Measurements from ENCODE around the gene ZNF610. TPM values are rescaled to one million over a fixed set of nuclear protein-coding genes. Genes with fewer than 3 reads are reported as not detected.

Gene ZNF610
- polyA plus RNA-seq (2012; ENCODE audit: insufficient read length, low read depth) = 0.68 TPM

- TF ChIP-seq TAF1 (IDR thresholded peaks at IDR 0.05; ENCODE audit: borderline replicate concordance, insufficient read depth, low read length) (0 out of 2 replicates have a peak, but pooled peaks have one; percentile 15), FOXP2 (optimal IDR thresholded peaks at IDR 0.05; ENCODE audit: borderline replicate concordance, extremely low read depth, extremely low read length, insufficient read depth) (no peak), POLR2AphosphoS5 (IDR thresholded peaks at IDR 0.05; ENCODE audit: low read depth, low read length) (peak; percentile 31; the same call in 1 of the 2 replicates), REST (IDR thresholded peaks at IDR 0.05; ENCODE audit: insufficient read depth in 1 of 2, low read depth in 2 of 2, low read length in 2 of 2) (no peak), SIN3A (IDR thresholded peaks at IDR 0.05; ENCODE audit: borderline replicate concordance, insufficient read depth, low read length) (no peak)
Observed at GRCh38 chr19:52336117-52336790, at the start of gene ZNF610. ZNF610 (plus strand) TSS chr19:52336243; CDS start chr19:52349173, 12,930 bp downstream.

GRCh38 chr19:52286256-52286655, 49.8 kb upstream of the ZNF610 start:
- TF ChIP-seq FOXP2 (optimal IDR thresholded peaks at IDR 0.05; ENCODE audit: borderline replicate concordance, extremely low read depth, extremely low read length, insufficient read depth) = no peak
- TF ChIP-seq TAF1 (IDR thresholded peaks at IDR 0.05; ENCODE audit: borderline replicate concordance, insufficient read depth, low read length) = no peak

- TF ChIP-seq FOXP2 (optimal IDR thresholded peaks at IDR 0.05; ENCODE audit: borderline replicate concordance, extremely low read depth, extremely low read length, insufficient read depth) = no peak
- TF ChIP-seq TAF1 (IDR thresholded peaks at IDR 0.05; ENCODE audit: borderline replicate concordance, insufficient read depth, low read length) = no peak
- no peak for TF ChIP-seq POLR2AphosphoS5 (IDR thresholded peaks at IDR 0.05; ENCODE audit: low read depth, low read length)
- TF ChIP-seq SIN3A (IDR thresholded peaks at IDR 0.05; ENCODE audit: borderline replicate concordance, insufficient read depth, low read length) = no peak
- TF ChIP-seq REST (IDR thresholded peaks at IDR 0.05; ENCODE audit: insufficient read depth in 1 of 2, low read depth in 2 of 2, low read length in 2 of 2) = no peak
Observed at GRCh38 chr19:52291781-52292180, 44.3 kb upstream of the ZNF610 start.

GRCh38 chr19:52296400-52296772, 39.7 kb upstream of the ZNF610 start:
- no peak for TF ChIP-seq TAF1 (IDR thresholded peaks at IDR 0.05; ENCODE audit: borderline replicate concordance, insufficient read depth, low read length)

- peak; percentile 63; the same call in 1 of the 2 replicates for TF ChIP-seq POLR2AphosphoS5 (IDR thresholded peaks at IDR 0.05; ENCODE audit: low read depth, low read length)
- no peak for TF ChIP-seq REST (IDR thresholded peaks at IDR 0.05; ENCODE audit: insufficient read depth in 1 of 2, low read depth in 2 of 2, low read length in 2 of 2)
- TF ChIP-seq FOXP2 (optimal IDR thresholded peaks at IDR 0.05; ENCODE audit: borderline replicate concordance, extremely low read depth, extremely low read length, insufficient read depth) = no peak
- peak; percentile 35; the same call in 1 of the 2 replicates for TF ChIP-seq SIN3A (IDR thresholded peaks at IDR 0.05; ENCODE audit: borderline replicate concordance, insufficient read depth, low read length)
Observed at GRCh38 chr19:52296773-52297600, 39.1 kb upstream of the ZNF610 start, which contains the start of gene ZNF480. ZNF480 (plus strand) TSS chr19:52297169; CDS start chr19:52300413, 3,244 bp downstream.
